Common myeloid progenitor, CD34-positive (primary cell): ENCODE data around the gene CACNA1E.

ENCODE experiments used
- CTCF ChIA-PET: fragments of 350-600 bp; sonication (Branson Sonifier 250); formaldehyde crosslinking; loops from one replicate; lab custom pipeline; 2021; ENCODE audit warnings: antibody characterized with exemption; lab: Charles Lee
- POLR2A ChIA-PET: fragments of 350-600 bp; sonication (Branson Sonifier 250); formaldehyde crosslinking; loops from one replicate; lab custom pipeline; 2021; ENCODE audit warnings: antibody characterized with exemption; lab: Charles Lee
- DNase-seq, 3 donors: peaks; one replicate each; pipeline versions ENCODE4 v3.0.0 to v3.0.0-alpha.2; 2013
- H3K27ac ChIP-seq, 2 experiments: 1 replicate in 1 of 2; 2 replicates in 1 of 2; pipeline ENCODE4 v1.7.0; 2013; ENCODE audit warnings: inconsistent platforms in 2 of 2, low read length in 2 of 2, mild to moderate bottlenecking in 2 of 2, low read depth in 1 of 2, moderate library complexity in 1 of 2; ENCODE audit not compliant: severe bottlenecking in 2 of 2, insufficient read depth in 1 of 2, poor library complexity in 1 of 2
- H3K27me3 ChIP-seq, 5 experiments: replicated peaks in 2 of 5; 1 replicate in 3 of 5; 2 replicates in 2 of 5; pipeline versions ENCODE4 v1.6.1 to v1.7.0; 2013; ENCODE audit warnings: low read length in 4 of 5, mild to moderate bottlenecking in 2 of 5, moderate library complexity in 2 of 5, inconsistent platforms in 1 of 5; ENCODE audit not compliant: insufficient read depth in 5 of 5, control insufficient read depth in 4 of 5
- H3K36me3 ChIP-seq, 4 experiments: 1 replicate in 2 of 4; 2 replicates in 2 of 4; pipeline versions ENCODE4 v1.6.1 to v1.7.0; 2013; ENCODE audit warnings: low read length in 3 of 4, control low read depth in 1 of 4, mild to moderate bottlenecking in 1 of 4; ENCODE audit not compliant: control insufficient read depth in 4 of 4, insufficient read depth in 4 of 4
- H3K4me1 ChIP-seq, 4 experiments: 1 replicate in 3 of 4; 2 replicates in 1 of 4; pipeline versions ENCODE4 v1.6.1 to v1.7.1; 2013; ENCODE audit warnings: low read length in 3 of 4, mild to moderate bottlenecking in 3 of 4, control low read depth in 1 of 4, inconsistent platforms in 1 of 4, moderate library complexity in 1 of 4; ENCODE audit not compliant: control insufficient read depth in 4 of 4, insufficient read depth in 4 of 4; ENCODE audit errors: control extremely low read depth in 1 of 4
- H3K4me3 ChIP-seq, 7 experiments: 1 replicate in 4 of 7; 2 replicates in 3 of 7; pipeline versions ENCODE4 v1.5.1 to v1.7.0; 2013; ENCODE audit warnings: mild to moderate bottlenecking in 7 of 7, low read length in 6 of 7, moderate library complexity in 6 of 7, inconsistent platforms in 2 of 7, low read depth in 2 of 7, control low read depth in 1 of 7; ENCODE audit not compliant: insufficient read depth in 4 of 7, control insufficient read depth in 1 of 7; ENCODE audit errors: extremely low read depth in 1 of 7
- H3K9me3 ChIP-seq, 5 experiments: 1 replicate in 4 of 5; 2 replicates in 1 of 5; pipeline versions ENCODE4 v1.6.1 to v1.7.1; 2013; ENCODE audit warnings: low read length in 4 of 5, mild to moderate bottlenecking in 2 of 5, inconsistent platforms in 1 of 5, low read depth in 1 of 5, moderate library complexity in 1 of 5; ENCODE audit not compliant: control insufficient read depth in 4 of 5, insufficient read depth in 2 of 5; ENCODE audit errors: control extremely low read depth in 1 of 5
- WGBS: methylation state at CpG from one replicate; pipeline ENCODE4 v1.1.5; 2013; ENCODE audit not compliant: insufficient coverage; 5-methylcytosine and 5-hydroxymethylcytosine counted together

Gene CACNA1E

DNA sequence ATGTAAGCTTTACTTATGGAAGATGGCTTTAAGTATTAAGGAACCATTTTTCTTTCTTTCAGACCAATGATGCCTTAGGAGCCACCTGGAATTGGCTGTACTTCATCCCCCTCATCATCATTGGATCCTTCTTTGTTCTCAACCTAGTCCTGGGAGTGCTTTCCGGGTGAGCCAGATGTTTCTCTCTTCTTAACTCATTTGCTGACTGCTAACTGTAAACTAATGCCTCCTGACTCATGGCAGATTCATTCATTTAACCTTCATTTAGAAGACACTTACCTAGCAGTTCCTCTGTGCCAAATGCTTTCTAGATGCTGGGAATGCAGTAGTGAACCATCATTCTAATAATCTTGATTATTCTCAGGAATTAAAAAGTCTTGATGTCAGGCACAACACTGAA is 168.0 kb downstream of the CACNA1E start:
- no peaks in the 10 kb centered on the region for H3K36me3 ChIP-seq
- H3K4me1 ChIP-seq = no peaks in the 10 kb centered on the region
- POLR2A ChIA-PET = no interaction called here
- no peak overlapping the region for H3K4me3 ChIP-seq
- no peak for DNase-seq
- no peak overlapping the region for H3K27ac ChIP-seq
- CTCF ChIA-PET = no interaction called here
- H3K27me3 ChIP-seq = peaks cover 0 to 6% (median 0%) of the 10 kb centered on the region in 5 experiments
- WGBS = no CpG with 5 or more reads among the region's 1 CpG
- H3K9me3 ChIP-seq = peaks cover 0 to 2% (median 0%) of the 10 kb centered on the region in 5 experiments

DNA sequence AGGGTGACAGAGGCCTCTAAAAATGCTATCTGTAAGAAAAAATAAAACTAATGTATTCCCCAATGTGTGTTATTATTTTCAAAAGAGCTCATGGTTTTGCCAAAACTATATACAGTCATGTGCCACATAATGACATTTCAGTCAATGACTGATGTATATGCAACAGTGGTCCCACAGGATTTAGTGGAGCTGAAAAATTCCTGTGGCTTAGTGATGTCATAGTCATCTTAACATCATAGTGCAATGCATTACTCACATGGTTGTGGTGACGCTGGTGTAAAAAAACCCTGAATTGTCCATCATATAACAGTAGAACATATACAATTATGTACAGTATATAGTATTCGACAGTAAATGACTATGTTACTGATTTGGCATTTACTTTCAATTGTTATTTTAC is 172.4 kb downstream of the CACNA1E start:
- no CpG with 5 or more reads among the region's 2 CpGs for WGBS
- H3K9me3 ChIP-seq = peaks cover 0 to 2% (median 0%) of the 10 kb centered on the region in 5 experiments
- H3K4me3 ChIP-seq = no peak overlapping the region
- CTCF ChIA-PET = no interaction called here
- no peak for DNase-seq
- no peaks in the 10 kb centered on the region for H3K4me1 ChIP-seq
- H3K27ac ChIP-seq = no peak overlapping the region
- no peaks in the 10 kb centered on the region for H3K36me3 ChIP-seq
- peaks cover 0 to 1% (median 0%) of the 10 kb centered on the region in 5 experiments for H3K27me3 ChIP-seq
- POLR2A ChIA-PET = no interaction called here

DNA sequence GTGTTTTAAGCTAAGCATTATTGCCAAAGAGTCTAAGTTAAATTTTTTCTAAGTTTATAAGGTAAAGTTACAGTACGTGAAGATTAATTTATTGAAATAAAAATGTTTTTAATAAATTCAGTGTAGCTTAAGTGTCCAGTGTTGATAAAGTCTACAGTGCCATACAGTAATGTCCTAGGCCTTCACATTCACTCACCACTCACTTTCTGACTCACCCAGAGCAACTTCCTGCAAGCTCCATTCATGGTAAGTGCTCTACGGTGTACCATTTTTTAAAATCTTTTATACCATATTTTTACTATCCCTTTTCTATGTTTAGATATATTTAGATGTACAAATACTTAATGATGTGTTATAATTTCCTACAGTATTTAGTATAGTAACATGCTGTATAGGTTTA is 173.2 kb downstream of the CACNA1E start:
- CTCF ChIA-PET = no interaction called here
- POLR2A ChIA-PET = no interaction called here

DNA sequence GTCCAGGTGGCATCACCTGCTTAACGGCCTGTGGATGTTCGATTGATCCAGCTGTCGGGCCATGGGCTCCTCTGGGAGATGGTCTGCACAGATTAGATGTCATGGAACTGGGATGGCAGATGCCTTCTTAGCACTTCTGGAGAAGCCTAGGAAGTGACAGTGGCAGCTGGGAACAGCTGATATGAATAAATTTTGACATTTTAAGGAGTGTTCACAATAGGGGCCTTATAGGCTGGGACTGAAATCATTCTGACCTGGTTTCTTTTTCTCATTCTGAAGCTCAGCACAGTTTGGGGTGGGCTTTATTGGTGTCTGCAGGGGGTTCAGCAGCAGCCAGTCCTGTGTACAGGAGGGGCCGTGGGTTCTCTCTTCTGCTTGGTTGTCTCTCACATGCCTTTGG is 175.3 kb downstream of the CACNA1E start:
- CTCF ChIA-PET = no interaction called here
- 90% methylated on average over 4 of the region's 4 CpGs for WGBS
- POLR2A ChIA-PET = no interaction called here
- H3K36me3 ChIP-seq = no peaks in the 10 kb centered on the region
- no peak overlapping the region for H3K27ac ChIP-seq
- no peak overlapping the region for H3K4me3 ChIP-seq
- no peaks in the 10 kb centered on the region for H3K4me1 ChIP-seq
- no peaks in the 10 kb centered on the region for H3K27me3 ChIP-seq
- H3K9me3 ChIP-seq = no peaks in the 10 kb centered on the region
- no peak for DNase-seq

More for the DNA sequence above, 173.2 kb downstream of the CACNA1E start:
- H3K36me3 ChIP-seq = no peaks in the 10 kb centered on the region
- no CpG with 5 or more reads among the region's 2 CpGs for WGBS
- H3K27me3 ChIP-seq = no peaks in the 10 kb centered on the region
- no peak overlapping the region for H3K27ac ChIP-seq
- no peak for DNase-seq
- no peak overlapping the region for H3K4me3 ChIP-seq
- H3K4me1 ChIP-seq = no peaks in the 10 kb centered on the region
- peaks cover 0 to 2% (median 0%) of the 10 kb centered on the region in 5 experiments for H3K9me3 ChIP-seq

DNA sequence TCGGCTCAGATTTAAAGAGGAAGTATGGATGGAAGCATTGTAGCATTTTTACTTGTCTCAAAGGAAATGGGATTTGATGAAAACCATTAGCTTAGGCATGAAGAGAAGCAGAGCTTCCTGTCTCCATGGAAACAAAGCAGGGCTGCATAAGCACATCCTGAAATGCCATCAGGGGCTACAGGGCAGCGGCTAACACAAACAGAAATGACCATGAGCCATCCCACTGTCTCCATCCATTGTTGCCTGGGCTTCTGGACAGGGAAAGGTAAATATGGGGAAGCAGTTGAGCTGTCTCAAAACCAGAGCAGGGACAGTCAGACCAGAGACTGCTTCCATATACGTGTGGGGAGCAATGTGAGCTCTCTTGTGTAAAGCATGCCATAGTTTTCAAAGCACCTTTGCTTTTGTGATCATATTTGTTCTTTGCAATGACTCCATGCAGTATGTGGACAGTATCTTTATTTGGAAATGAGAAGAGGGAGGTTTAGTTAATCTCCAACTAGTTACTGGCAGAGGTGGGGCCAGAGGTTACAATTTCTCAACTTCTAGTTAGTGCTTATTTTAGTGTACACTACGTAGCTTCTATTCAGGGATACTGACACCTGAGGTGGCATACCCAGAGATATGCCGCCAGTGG is 176.1 kb downstream of the CACNA1E start:
- POLR2A ChIA-PET = no interaction called here

DNA sequence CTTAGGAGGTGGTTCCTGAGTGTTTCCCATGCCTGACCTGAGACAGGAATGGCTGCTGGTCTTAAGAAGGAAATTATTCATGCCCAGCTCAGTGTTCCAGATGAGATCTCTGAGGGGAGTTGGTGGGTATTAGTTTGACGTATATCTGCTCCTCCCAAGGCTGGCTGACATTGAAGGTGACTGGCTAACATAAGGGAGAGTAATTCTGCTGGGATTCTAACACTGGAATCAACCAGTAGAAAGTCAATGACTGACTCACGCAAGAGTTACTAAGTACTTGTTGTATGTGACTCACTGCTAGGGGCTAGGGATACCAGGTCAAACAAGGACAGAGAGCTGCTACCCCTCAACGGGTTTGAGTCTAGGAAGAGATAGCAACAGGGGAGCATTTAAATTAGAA is 177.3 kb downstream of the CACNA1E start:
- H3K27me3 ChIP-seq = no peaks in the 10 kb centered on the region
- ChIA-PET POLR2A (no interaction called here), CTCF (no interaction called here)
- H3K4me1 ChIP-seq = no peaks in the 10 kb centered on the region
- no peaks in the 10 kb centered on the region for H3K36me3 ChIP-seq
- no peaks in the 10 kb centered on the region for H3K9me3 ChIP-seq
- no peak overlapping the region for H3K4me3 ChIP-seq
- DNase-seq = no peak
- 96% methylated on average over 3 of the region's 3 CpGs for WGBS
- H3K27ac ChIP-seq = no peak overlapping the region

More for the DNA sequence above, 176.1 kb downstream of the CACNA1E start:
- Histone ChIP-seq H3K9me3 (no peaks in the 10 kb centered on the region), H3K36me3 (no peaks in the 10 kb centered on the region), H3K27me3 (no peaks in the 10 kb centered on the region), H3K4me3 (no peak overlapping the region), H3K4me1 (no peaks in the 10 kb centered on the region), H3K27ac (no peak overlapping the region)
- no peak for DNase-seq
- CTCF ChIA-PET = no interaction called here
- WGBS = 50% methylated on average over 4 of the region's 5 CpGs

DNA sequence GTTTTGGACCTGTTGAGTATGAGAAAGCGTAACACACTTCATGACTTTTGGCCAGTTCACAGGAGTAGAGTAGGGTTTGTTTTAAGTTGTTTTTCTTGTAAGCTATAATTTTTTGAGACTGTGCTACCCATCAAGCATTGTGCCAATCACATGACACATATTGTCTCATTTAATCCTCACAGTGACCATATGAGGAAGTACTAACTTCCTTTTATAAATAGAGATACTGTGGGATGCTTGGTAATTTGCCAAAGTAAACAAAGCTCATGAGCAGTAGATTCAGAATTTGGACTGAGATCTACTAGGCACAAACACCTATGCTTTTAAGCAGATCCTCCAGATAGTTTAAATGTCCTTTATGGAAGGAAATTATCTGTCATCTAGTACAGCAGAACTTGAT is 178.3 kb downstream of the CACNA1E start:
- DNase-seq = no peak
- Histone ChIP-seq H3K27ac (no peak overlapping the region), H3K36me3 (no peaks in the 10 kb centered on the region), H3K4me3 (no peak overlapping the region), H3K9me3 (no peaks in the 10 kb centered on the region), H3K4me1 (no peaks in the 10 kb centered on the region), H3K27me3 (peaks cover 0 to 2% (median 0%) of the 10 kb centered on the region in 5 experiments)
- POLR2A ChIA-PET = no interaction called here
- CTCF ChIA-PET = no interaction called here
- WGBS = 88% methylated on average over 1 of the region's 1 CpG
